HEK293T (cell line): Measurements from ENCODE around the gene SORT1.
A peak's percentile ranks its signal among the peaks of the same experiment; 100 is the strongest.

Source experiments
- CTCF ChIA-PET: fragments of 350-600 bp; formaldehyde crosslinking; extraction: SDS; loops from one replicate; lab custom pipeline; 2021; ENCODE audit warnings: antibody characterized with exemption, inconsistent platforms; lab: Yijun Ruan, JAX
- POLR2A ChIA-PET: fragments of 350-600 bp; formaldehyde crosslinking; extraction: SDS; loops from one replicate; lab custom pipeline; 2020; ENCODE audit warnings: antibody characterized with exemption, inconsistent platforms; lab: Yijun Ruan, JAX
- DNase-seq: peaks from one replicate; pipeline ENCODE4 v3.0.0; 2012; ENCODE audit warnings: mixed read lengths; ENCODE audit errors: extremely low spot score
- ARNT ChIP-seq: fragments of 450-650 bp; IDR thresholded peaks from 2 replicates; pipeline ENCODE4 v1.6.1; 2017; ENCODE audit warnings: mild to moderate bottlenecking
- BHLHE40 ChIP-seq: fragments of 450-650 bp; IDR thresholded peaks from 2 replicates; pipeline ENCODE4 v1.6.1; 2016; ENCODE audit warnings: mild to moderate bottlenecking, moderate library complexity, borderline replicate concordance
- CTBP1 ChIP-seq: fragments of 450-650 bp; IDR thresholded peaks from 2 replicates; pipeline ENCODE4 v1.6.1; 2016; ENCODE audit warnings: borderline replicate concordance
- ELF4 ChIP-seq: fragments of 450-650 bp; IDR thresholded peaks from 2 replicates; pipeline ENCODE4 v1.6.1; 2017; ENCODE audit warnings: antibody characterized with exemption
- FOXA1 ChIP-seq: fragments of 450-650 bp; IDR thresholded peaks from 2 replicates; pipeline ENCODE4 v1.6.1; 2016; ENCODE audit warnings: mild to moderate bottlenecking
- FOXK2 ChIP-seq: fragments of 450-650 bp; IDR thresholded peaks from 2 replicates; pipeline ENCODE4 v1.6.1; 2016; ENCODE audit warnings: mild to moderate bottlenecking
- FOXM1 ChIP-seq: fragments of 450-650 bp; IDR thresholded peaks from 2 replicates; pipeline ENCODE4 v1.6.1; 2017; ENCODE audit warnings: mild to moderate bottlenecking, borderline replicate concordance
- HDGF ChIP-seq: fragments of 450-650 bp; IDR thresholded peaks from 2 replicates; pipeline ENCODE4 v1.6.1; 2017; ENCODE audit warnings: antibody characterized with exemption, borderline replicate concordance
- L3MBTL2 ChIP-seq: fragments of 450-650 bp; conservative IDR thresholded peaks from 2 replicates; pipeline ENCODE4 v1.6.1; 2016; ENCODE audit warnings: mild to moderate bottlenecking
- LEF1 ChIP-seq: fragments of 450-650 bp; IDR thresholded peaks from 2 replicates; pipeline ENCODE4 v1.6.1; 2017; ENCODE audit warnings: mild to moderate bottlenecking, borderline replicate concordance
- NFRKB ChIP-seq: fragments of 450-650 bp; IDR thresholded peaks from 2 replicates; pipeline ENCODE4 v1.6.1; 2016; ENCODE audit warnings: mild to moderate bottlenecking, moderate library complexity
- SP1 ChIP-seq: fragments of 450-650 bp; IDR thresholded peaks from 2 replicates; pipeline ENCODE4 v1.6.1; 2017
- SUZ12 ChIP-seq: fragments of 450-650 bp; IDR thresholded peaks from 2 replicates; pipeline ENCODE4 v1.6.1; 2016; ENCODE audit warnings: mild to moderate bottlenecking
- TARDBP ChIP-seq: fragments of 450-650 bp; IDR thresholded peaks from 2 replicates; pipeline ENCODE4 v1.6.1; 2016
- ZNF384 ChIP-seq: fragments of 450-650 bp; IDR thresholded peaks from 2 replicates; pipeline ENCODE4 v1.6.1; 2016
- TF ChIP-seq, protein P1 (sequence below): fragments of 450-650 bp; IDR thresholded peaks from 2 replicates; pipeline ENCODE4 v1.6.1; 2016

Gene SORT1

DNA sequence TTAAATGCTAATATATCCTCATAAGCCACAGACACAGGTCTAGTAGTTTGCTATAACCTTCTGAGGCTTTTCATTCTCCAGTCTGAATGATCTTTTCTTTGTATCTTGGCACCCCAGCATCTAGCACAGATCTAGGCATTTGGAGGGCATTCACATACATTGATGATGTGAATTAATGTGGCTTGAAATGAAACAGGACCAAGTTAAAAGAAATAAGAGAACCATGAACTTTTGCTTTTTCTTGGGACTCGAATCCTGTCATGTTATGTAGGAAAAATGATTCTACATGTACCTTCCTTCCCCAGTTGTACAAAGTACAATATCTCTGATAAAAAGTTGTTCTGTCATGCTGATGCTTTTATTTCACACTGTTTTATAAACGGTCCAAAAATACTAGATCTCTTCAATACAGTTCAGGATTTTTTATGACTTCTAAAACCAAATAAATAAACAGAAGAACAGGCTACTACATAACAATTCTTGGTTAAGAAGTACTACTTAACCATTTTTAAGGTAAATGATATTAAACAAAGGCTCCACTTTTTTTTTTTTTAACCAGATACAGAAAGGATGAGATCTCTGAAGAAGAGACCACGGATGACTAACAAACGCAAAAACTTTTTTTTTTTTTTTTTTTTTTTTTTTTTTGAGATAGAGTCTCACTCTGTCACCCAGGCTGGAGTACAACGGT, 3.0 kb downstream of the SORT1 start:
- no peak for DNase-seq
- ChIA-PET POLR2A (interaction anchor here (0.7 to 1.7 kb wide), 2 partner anchors 118 to 303 kb away, joined by 3 to 4 read pairs; no protein-coding TSS in a partner anchor), CTCF (no interaction called here)
- TF ChIP-seq ZNF384: peak; percentile 67
- no peak for TF ChIP-seq FOXK2

DNA sequence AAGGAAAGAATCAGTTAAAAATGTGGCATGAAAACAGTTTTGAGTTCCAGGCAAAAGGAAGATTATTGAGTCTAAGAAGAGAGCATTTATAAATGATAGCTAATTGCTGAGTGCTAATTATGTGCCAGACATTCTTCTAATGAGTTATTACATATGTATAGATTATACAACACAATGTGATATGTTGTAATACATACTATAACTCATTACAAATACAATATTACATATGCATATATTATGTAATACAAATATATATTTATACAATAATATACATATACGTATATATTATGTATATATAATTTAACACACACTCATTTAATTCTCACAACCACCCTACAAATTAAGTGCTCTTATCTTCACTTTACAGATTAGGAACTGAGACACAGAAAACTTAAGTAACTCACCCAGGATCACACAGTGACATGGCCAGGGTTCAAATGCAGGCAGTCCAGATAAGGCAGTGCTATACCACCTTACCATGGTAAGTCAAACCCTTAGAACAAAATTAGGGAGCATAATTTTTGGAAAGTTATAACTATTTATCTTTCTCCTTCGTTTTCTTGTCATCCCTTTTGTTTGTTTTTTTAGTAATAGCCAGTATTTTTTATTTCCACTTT, 4.0 kb downstream of the SORT1 start:
- no peak for TF ChIP-seq TARDBP
- no peak for TF ChIP-seq CTBP1
- TF ChIP-seq FOXM1: no peak
- no peak for TF ChIP-seq NFRKB
- no peak for TF ChIP-seq FOXA1
- TF ChIP-seq, protein P1, sequence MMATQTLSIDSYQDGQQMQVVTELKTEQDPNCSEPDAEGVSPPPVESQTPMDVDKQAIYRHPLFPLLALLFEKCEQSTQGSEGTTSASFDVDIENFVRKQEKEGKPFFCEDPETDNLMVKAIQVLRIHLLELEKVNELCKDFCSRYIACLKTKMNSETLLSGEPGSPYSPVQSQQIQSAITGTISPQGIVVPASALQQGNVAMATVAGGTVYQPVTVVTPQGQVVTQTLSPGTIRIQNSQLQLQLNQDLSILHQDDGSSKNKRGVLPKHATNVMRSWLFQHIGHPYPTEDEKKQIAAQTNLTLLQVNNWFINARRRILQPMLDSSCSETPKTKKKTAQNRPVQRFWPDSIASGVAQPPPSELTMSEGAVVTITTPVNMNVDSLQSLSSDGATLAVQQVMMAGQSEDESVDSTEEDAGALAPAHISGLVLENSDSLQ: no peak
- TF ChIP-seq ZNF384: no peak
- no peak for TF ChIP-seq L3MBTL2
- CTCF ChIA-PET: interaction anchor here (0.6 kb wide), 1 partner anchor 10 kb away, joined by 3 read pairs; no protein-coding TSS in a partner anchor
- POLR2A ChIA-PET: interaction anchor here (0.7 to 1.7 kb wide), 2 partner anchors 117 to 302 kb away, joined by 3 to 4 read pairs; no protein-coding TSS in a partner anchor
- no peak for DNase-seq

DNA sequence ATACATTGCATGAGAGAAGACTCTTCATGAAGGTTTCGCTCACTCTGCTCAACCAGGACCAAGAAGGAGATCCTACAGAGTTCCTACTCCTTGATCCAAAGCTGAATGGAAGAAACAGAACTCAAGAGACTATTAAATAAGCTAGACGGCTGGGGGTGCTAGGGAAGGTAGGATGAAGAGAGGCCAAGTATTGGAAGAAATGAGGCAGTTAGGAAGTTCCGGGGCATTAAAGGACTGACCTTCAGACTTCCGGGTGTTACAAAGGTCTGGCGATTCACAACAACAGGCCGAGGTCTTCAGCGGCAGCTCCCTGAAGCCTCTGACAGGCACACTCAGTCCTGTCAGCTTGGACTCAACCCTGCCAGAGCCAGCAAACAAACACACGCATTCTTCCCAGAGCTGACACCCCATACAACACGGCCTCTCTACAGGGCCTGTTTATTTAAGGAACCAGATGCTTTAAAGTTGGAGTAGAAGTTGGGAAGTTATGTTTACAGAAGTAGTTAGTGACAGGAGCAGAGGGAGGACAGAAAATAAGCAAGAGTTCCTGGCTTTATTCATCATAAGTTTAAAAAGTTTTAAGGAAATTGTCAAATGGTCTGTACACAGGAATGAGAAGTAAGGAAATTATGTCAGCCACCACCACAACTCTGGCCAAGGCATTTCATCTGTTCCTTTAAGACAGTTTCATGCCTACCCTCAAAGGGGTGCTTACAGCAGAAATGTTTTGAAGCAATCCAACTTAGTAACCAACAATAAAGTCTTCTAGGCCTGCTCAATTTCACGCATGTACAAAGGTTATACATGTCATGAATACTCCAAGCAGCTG, 4.7 kb downstream of the SORT1 start:
- CTCF ChIA-PET: interaction anchor here (0.6 to 1.1 kb wide), 2 partner anchors 9 to 115 kb away, joined by 3 to 4 read pairs; no protein-coding TSS in a partner anchor
- TF ChIP-seq BHLHE40 (no peak), LEF1 (no peak), HDGF (no peak), FOXK2 (no peak)
- TF ChIP-seq, protein P1: no peak; the same call in 1 of the 2 replicates
- DNase-seq: peak; percentile 35
- POLR2A ChIA-PET: interaction anchor here (1.2 to 1.7 kb wide), 3 partner anchors 9 to 116 kb away, joined by 3 to 6 read pairs (median 4); partner anchors contain the start of gene PSRC1

DNA sequence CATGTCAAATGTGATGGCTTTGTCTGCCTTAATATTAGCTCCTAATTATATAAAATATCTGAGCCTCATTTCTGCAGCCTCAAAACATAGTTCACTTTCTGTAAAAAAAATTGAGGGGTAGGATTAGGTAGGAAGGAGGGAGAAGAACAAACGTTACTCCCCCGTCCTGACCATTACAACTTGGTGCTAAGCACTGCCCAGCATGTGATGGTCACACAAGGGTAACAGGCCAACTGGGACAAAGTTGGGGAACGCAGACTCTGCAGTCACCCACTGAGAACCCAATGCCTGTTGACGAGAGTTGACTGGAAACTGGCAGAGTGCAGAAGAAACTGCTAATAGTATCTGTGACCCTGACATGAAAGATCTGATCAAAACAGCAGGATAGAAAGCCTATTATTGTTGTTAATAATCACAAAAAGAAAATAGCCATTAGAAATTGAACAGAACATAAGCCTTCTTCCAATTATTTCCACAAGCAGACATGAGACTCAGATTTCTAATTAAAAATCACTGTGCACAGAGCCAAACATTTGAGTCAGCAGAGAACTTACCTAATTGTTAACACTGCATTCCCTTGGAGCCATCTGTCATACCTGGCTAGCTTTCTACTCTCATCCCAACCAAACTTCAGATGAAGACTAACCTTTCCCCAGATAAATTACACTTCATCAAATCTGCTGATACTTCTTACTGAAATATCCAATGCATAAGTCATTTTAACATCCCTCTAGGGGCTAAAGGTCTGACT, 5.5 kb downstream of the SORT1 start:
- POLR2A ChIA-PET: interaction anchor here (1.2 to 1.5 kb wide), 3 partner anchors 8 to 109 kb away, joined by 3 to 6 read pairs (median 4); partner anchors contain the start of gene PSRC1

DNA sequence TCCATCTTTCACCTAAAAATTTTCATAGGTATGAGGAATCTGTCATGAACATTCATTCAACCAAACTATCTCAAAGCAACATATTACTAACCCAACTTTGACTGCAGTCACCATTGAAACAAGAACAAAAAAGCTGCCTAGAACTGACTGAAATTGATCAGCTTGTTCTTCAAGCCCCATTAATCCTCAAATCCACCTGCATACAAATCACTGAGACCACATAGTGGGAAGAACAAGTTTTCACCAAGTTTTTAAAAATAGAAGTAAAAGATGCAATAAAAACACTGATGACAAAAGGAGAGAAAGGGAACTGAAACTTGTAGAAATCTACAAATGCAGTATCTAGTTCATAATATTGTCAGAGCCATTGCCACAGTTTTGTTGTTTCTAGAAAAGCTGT, 6.1 kb downstream of the SORT1 start:
- ChIA-PET POLR2A (interaction anchor here (1.5 kb wide), 1 partner anchor 109 kb away, joined by 4 read pairs; the partner anchor contains the start of gene PSRC1), CTCF (no interaction called here)
- TF ChIP-seq NFRKB (no peak), BHLHE40 (no peak), HDGF (no peak), ZNF384 (no peak), TARDBP (no peak), FOXK2 (no peak), FOXA1 (no peak), SP1 (no peak), FOXM1 (no peak), SUZ12 (no peak), LEF1 (no peak), CTBP1 (no peak), ARNT (no peak), L3MBTL2 (no peak), ELF4 (no peak)
- TF ChIP-seq, protein P1: no peak
- DNase-seq: no peak

More for the DNA sequence above, 5.5 kb downstream of the SORT1 start:
- CTCF ChIA-PET: interaction anchor here (1.1 kb wide), 1 partner anchor 115 kb away, joined by 4 read pairs; no protein-coding TSS in a partner anchor
- DNase-seq: no peak
- no peak for TF ChIP-seq FOXA1
- no peak for TF ChIP-seq ZNF384
- no peak for TF ChIP-seq NFRKB
- no peak for TF ChIP-seq SP1
- no peak for TF ChIP-seq FOXM1
